ENCODE measurements around the gene MICU1. TPM values are rescaled to one million over a fixed set of nuclear protein-coding genes. Genes with fewer than 3 reads are reported as not detected.

Gene MICU1
- total and polyA plus RNA-seq, 2 of the 13 experiments (the other 11 are each of a cell fraction or from before 2014, with no cell fraction given), result 32.5 to 56.1 TPM

DNA sequence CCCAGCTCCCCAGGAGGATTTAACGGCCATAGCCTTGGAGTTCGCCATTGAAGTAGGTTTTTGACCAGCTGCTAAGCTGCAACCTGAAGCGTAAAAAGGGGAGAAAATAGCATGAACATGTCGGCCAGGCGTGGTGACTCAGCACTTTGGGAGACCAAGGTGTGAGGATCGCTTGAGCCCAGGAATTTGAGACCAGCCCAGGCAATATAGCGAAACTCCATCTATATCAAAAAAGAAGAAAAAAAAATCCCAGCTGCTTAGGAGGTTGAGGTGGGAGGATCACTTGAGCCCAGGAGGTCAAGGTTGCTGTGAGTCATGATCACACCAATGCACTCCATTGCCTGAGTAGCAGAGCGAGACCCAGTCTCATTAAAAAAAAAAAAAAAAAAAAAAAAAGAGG, 33.8 kb upstream of the MICU1 start (continued):
- TF ChIP-seq HDAC2 (CRISPR knock-in tag; IDR thresholded peaks at IDR 0.05) (no peak), SMAD9 (CRISPR knock-in tag; IDR thresholded peaks at IDR 0.05) (no peak), MAFK (conservative IDR thresholded peaks at IDR 0.05 in 1 of 2, IDR thresholded peaks at IDR 0.05 in 1 of 2; ENCODE audit: low read length in 2 of 2) (peak; percentile 63 to 81), SMARCE1 (IDR thresholded peaks at IDR 0.05; ENCODE audit: borderline replicate concordance) (no peak), ZNF672 (CRISPR knock-in tag; IDR thresholded peaks at IDR 0.05) (no peak), ZNF276 (CRISPR knock-in tag; IDR thresholded peaks at IDR 0.05; ENCODE audit: low read depth) (no peak), NCOA2 (CRISPR knock-in tag; IDR thresholded peaks at IDR 0.05) (0 out of 2 replicates have a peak, but pooled peaks have one; percentile 14), ZNF30 (CRISPR knock-in tag; IDR thresholded peaks at IDR 0.05) (no peak), JUNB (CRISPR knock-in tag; IDR thresholded peaks at IDR 0.05; ENCODE audit: borderline replicate concordance) (no peak), ZNF230 (CRISPR knock-in tag; IDR thresholded peaks at IDR 0.05) (no peak), ZBTB44 (CRISPR knock-in tag; IDR thresholded peaks at IDR 0.05) (no peak), CEBPG (CRISPR knock-in tag; IDR thresholded peaks at IDR 0.05) (no peak), MAFG (CRISPR knock-in tag; IDR thresholded peaks at IDR 0.05) (peak; percentile 67), SKI (IDR thresholded peaks at IDR 0.05; ENCODE audit: partially characterized antibody) (no peak), NFE2 (CRISPR knock-in tag; IDR thresholded peaks at IDR 0.05) (0 out of 2 replicates have a peak, but pooled peaks have one; percentile 55), AKNA (CRISPR knock-in tag; IDR thresholded peaks at IDR 0.05; ENCODE audit: borderline replicate concordance) (no peak)
- TF ChIP-seq, protein P1, sequence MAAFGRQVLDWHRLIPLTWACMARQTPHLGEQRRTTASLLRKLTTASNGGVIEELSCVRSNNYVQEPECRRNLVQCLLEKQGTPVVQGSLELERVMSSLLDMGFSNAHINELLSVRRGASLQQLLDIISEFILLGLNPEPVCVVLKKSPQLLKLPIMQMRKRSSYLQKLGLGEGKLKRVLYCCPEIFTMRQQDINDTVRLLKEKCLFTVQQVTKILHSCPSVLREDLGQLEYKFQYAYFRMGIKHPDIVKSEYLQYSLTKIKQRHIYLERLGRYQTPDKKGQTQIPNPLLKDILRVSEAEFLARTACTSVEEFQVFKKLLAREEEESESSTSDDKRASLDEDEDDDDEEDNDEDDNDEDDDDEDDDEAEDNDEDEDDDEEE (CRISPR knock-in tag; IDR thresholded peaks at IDR 0.05), result no peak
- TF ChIP-seq, protein P2, sequence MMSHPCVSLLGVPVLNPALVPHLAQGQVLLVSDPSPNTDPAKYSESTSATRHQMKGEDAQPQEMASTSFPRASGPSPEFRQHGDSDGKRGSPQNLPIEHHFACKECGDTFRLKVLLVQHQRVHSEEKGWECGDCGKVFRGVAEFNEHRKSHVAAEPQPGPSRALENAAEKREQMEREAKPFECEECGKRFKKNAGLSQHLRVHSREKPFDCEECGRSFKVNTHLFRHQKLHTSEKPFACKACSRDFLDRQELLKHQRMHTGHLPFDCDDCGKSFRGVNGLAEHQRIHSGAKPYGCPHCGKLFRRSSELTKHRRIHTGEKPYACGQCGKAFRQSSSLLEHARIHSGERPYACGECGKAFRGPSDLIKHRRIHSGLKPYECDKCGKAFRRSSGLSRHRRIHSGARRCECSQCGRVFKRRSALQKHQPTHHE (CRISPR knock-in tag; IDR thresholded peaks at IDR 0.05; ENCODE audit: borderline replicate concordance), result no peak
- TF ChIP-seq, protein P3, sequence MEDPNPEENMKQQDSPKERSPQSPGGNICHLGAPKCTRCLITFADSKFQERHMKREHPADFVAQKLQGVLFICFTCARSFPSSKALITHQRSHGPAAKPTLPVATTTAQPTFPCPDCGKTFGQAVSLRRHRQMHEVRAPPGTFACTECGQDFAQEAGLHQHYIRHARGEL (CRISPR knock-in tag; IDR thresholded peaks at IDR 0.05), result no peak

All from HepG2 (cell line).